Ectodermal cell (in vitro differentiated cells): ENCODE results near the gene CCDC148.

ENCODE experiments used
- H3K27ac ChIP-seq: 2 replicates; pipeline ENCODE4 v1.7.0; 2013; ENCODE audit warnings: mild to moderate bottlenecking, low read depth, low read length; ENCODE audit not compliant: insufficient read depth, poor library complexity, severe bottlenecking
- H3K27me3 ChIP-seq: 2 replicates; pipeline ENCODE4 v1.7.0; 2013; ENCODE audit warnings: mild to moderate bottlenecking, low read length; ENCODE audit not compliant: insufficient read depth, control insufficient read depth, poor library complexity, severe bottlenecking
- H3K36me3 ChIP-seq: one replicate; pipeline ENCODE4 v1.7.0; 2013; ENCODE audit warnings: low read length; ENCODE audit not compliant: control insufficient read depth, insufficient read depth
- H3K4me1 ChIP-seq: one replicate; pipeline ENCODE4 v1.7.0; 2013; ENCODE audit warnings: low read length; ENCODE audit not compliant: control insufficient read depth, insufficient read depth
- H3K4me3 ChIP-seq: 2 replicates; pipeline ENCODE4 v1.7.0; 2013; ENCODE audit warnings: low read depth, low read length, control low read depth; ENCODE audit not compliant: insufficient read depth
- H3K9me3 ChIP-seq: 2 replicates; pipeline ENCODE4 v1.7.0; 2013; ENCODE audit warnings: mild to moderate bottlenecking, low read length, moderate library complexity; ENCODE audit not compliant: control insufficient read depth
- WGBS, 2 experiments: methylation state at CpG; one replicate each; pipeline ENCODE4 v1.1.7; 2013; ENCODE audit warnings: missing lambda C conversion rate in 2 of 2; 5-methylcytosine and 5-hydroxymethylcytosine counted together

The CCDC148 gene

GRCh38 chr2:158496986-158497385, 40.4 kb upstream of the CCDC148 start:
- H3K36me3 ChIP-seq, result no peaks in the 10 kb centered on the region
- WGBS, 2 experiments, result 73 to 75% methylated on average over 3 of the region's 3 CpGs
- H3K27me3 ChIP-seq, result no peaks in the 10 kb centered on the region
- no peaks in the 10 kb centered on the region for H3K9me3 ChIP-seq
- H3K27ac ChIP-seq, result no peak overlapping the region
- peaks cover 12% of the 10 kb centered on the region for H3K4me1 ChIP-seq
- H3K4me3 ChIP-seq, result no peak overlapping the region

DNA sequence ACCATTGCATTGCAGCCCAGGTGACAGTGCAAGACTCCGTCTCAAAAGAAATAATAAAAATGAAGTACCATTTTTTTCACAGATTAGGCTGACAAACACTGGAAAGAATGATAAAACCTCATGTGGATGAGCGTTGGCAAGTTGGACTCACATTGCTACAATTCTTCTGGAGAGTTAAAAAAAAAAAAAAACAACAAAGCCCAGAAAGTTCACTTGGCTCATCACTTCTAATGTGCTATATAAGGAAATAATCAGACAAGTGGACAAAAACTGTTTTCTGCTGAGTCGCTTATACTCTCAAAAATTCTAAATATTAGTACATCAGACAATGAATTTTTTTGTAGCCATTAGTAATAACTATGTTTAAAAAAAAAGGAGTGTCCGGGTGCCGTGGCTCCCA, 38.6 kb upstream of the CCDC148 start:
- Histone ChIP-seq H3K27me3 (no peaks in the 10 kb centered on the region), H3K4me3 (no peak overlapping the region), H3K36me3 (no peaks in the 10 kb centered on the region), H3K4me1 (peaks cover 20% of the 10 kb centered on the region), H3K27ac (no peak overlapping the region), H3K9me3 (no peaks in the 10 kb centered on the region)
- WGBS, 2 experiments, result 94 to 98% methylated on average over 5 of the region's 5 CpGs

- no peaks in the 10 kb centered on the region for H3K36me3 ChIP-seq
- H3K27me3 ChIP-seq, result no peaks in the 10 kb centered on the region
- H3K4me3 ChIP-seq, result no peak overlapping the region
- WGBS, 2 experiments, result 83 to 89% methylated on average over 2 of the region's 2 CpGs
- H3K27ac ChIP-seq, result no peak overlapping the region
- peaks cover 31% of the 10 kb centered on the region for H3K4me1 ChIP-seq
- no peaks in the 10 kb centered on the region for H3K9me3 ChIP-seq
Observed at GRCh38 chr2:158493458-158493857, 36.9 kb upstream of the CCDC148 start.

GRCh38 chr2:158491072-158491471, 34.5 kb upstream of the CCDC148 start:
- H3K4me3 ChIP-seq, result no peak overlapping the region
- no peaks in the 10 kb centered on the region for H3K27me3 ChIP-seq
- peaks cover 41% of the 10 kb centered on the region for H3K4me1 ChIP-seq
- no peaks in the 10 kb centered on the region for H3K36me3 ChIP-seq
- WGBS, 2 experiments, result 91 to 94% methylated on average over 4 of the region's 4 CpGs
- H3K27ac ChIP-seq, result no peak overlapping the region
- no peaks in the 10 kb centered on the region for H3K9me3 ChIP-seq

DNA sequence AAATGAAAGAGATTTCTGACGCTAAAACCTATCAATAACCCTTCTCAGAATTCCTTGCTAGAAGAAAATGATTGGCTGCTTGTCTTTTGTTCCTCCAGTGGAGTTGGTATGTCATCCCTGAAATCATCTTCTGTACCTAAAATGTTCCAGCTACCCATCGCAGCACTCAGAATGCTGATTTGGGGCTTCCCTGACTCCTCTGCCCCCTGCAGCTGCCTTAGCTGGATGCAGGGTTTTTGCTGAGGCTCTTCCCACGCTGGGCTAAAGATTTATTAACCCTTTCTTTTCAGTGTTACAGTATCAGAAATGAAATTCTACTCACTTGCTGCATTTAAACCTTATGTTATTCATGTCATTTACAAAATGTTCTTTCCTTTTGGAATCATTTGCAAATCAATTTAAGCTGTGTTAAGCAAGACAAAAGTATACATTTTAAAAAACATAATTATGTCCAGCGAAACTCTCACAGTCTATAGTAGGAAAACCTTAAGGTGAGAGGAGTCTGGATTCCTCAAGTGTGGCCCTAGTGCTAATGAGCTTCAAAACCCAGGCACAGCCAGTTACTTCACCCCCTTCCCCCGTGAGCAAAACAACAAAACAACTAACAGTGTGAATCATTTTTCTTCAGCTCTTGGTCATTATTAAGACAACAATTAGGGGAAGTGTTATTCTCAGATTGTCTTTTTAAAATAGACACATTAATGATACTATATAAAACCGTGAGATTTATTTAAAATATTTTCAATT, 33.0 kb upstream of the CCDC148 start:
- Histone ChIP-seq H3K4me1 (peaks cover 41% of the 10 kb centered on the region), H3K9me3 (no peaks in the 10 kb centered on the region), H3K27ac (no peak overlapping the region), H3K27me3 (no peaks in the 10 kb centered on the region), H3K36me3 (no peaks in the 10 kb centered on the region), H3K4me3 (no peak overlapping the region)
- WGBS, 2 experiments, result 19 to 29% methylated on average over 5 to 6 of the region's 6 CpGs

DNA sequence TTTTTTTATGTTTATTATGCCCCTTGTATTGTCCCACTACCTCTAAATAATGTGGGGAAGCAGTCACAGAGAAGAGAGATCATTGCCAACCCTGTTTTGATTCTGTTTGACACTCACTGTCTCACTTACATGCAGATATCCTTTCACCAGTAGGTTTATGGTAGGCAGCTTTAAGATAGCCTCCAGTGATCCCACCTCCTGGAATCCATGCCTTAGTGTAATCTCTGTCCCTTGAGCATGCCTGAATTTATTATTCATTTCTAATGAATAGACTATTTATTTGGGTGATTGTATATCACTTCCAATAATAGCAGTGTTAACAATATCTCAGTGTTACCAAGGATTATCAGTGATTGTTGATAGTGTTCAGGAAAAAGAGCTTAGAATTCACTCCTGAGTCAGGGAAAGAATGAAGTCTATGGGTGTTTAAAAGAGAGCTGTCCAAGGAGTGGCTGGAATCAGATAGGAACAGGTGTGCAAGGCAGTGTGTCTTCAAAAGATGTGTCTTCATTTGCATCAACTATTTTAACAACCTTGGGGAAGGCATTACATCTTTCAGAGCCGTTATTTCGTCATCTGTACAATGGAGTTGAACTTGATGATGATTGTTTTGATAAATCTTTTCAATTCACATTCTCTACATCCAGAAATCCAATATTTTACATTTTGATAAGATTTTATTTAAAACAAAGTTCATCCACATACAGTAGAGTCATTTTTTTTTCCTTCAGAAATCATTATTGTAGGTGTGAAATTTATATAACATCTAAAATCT, 32.1 kb upstream of the CCDC148 start:
- 80 to 86% methylated on average over 1 of the region's 2 CpGs for WGBS, 2 experiments
- no peaks in the 10 kb centered on the region for H3K27me3 ChIP-seq
- no peak overlapping the region for H3K27ac ChIP-seq
- no peaks in the 10 kb centered on the region for H3K9me3 ChIP-seq
- H3K4me3 ChIP-seq, result no peak overlapping the region
- peaks cover 38% of the 10 kb centered on the region for H3K4me1 ChIP-seq
- no peaks in the 10 kb centered on the region for H3K36me3 ChIP-seq

DNA sequence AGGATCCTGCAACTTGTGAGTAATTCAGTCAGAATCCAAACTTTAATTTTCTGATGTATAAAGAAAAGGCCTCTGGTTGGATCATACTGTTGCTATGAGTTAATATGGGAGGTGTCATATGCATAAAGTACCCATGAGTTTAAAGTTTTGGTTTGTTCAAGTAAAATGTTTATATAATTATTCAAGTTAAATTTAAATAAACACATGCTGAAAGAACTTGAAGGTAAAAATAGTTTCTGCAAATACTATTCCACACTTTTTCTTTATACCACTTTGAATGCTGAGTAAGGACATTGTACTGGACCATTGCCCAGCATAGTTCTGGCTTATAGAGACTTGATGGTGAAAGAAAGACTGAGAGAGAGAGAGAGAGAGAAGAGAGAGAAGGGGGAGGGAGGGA, 30.9 kb upstream of the CCDC148 start:
- Histone ChIP-seq H3K27ac (no peak overlapping the region), H3K27me3 (no peaks in the 10 kb centered on the region), H3K36me3 (no peaks in the 10 kb centered on the region), H3K4me1 (peaks cover 32% of the 10 kb centered on the region), H3K9me3 (no peaks in the 10 kb centered on the region), H3K4me3 (no peak overlapping the region)

GRCh38 chr2:158486970-158487325, 30.4 kb upstream of the CCDC148 start:
- 75 to 83% methylated on average over 5 of the region's 5 CpGs for WGBS, 2 experiments
- Histone ChIP-seq H3K36me3 (no peaks in the 10 kb centered on the region), H3K27ac (no peak overlapping the region), H3K4me3 (no peak overlapping the region), H3K27me3 (no peaks in the 10 kb centered on the region), H3K4me1 (peaks cover 29% of the 10 kb centered on the region), H3K9me3 (no peaks in the 10 kb centered on the region)

- no peaks in the 10 kb centered on the region for H3K36me3 ChIP-seq
- WGBS, 2 experiments, result 80 to 95% methylated on average over 3 of the region's 3 CpGs
- H3K4me1 ChIP-seq, result peaks cover 29% of the 10 kb centered on the region
- H3K9me3 ChIP-seq, result no peaks in the 10 kb centered on the region
- H3K4me3 ChIP-seq, result no peak overlapping the region
- H3K27me3 ChIP-seq, result no peaks in the 10 kb centered on the region
- no peak overlapping the region for H3K27ac ChIP-seq
Observed at GRCh38 chr2:158486150-158486969, 29.8 kb upstream of the CCDC148 start.
